Measurements from ENCODE around the gene ZNF25.
"Not testable (repeated sequence)": the region's sequence is repeated elsewhere in the genome, so short reads cannot be mapped to it uniquely, and the experiment has no call there.

Gene ZNF25

DNA sequence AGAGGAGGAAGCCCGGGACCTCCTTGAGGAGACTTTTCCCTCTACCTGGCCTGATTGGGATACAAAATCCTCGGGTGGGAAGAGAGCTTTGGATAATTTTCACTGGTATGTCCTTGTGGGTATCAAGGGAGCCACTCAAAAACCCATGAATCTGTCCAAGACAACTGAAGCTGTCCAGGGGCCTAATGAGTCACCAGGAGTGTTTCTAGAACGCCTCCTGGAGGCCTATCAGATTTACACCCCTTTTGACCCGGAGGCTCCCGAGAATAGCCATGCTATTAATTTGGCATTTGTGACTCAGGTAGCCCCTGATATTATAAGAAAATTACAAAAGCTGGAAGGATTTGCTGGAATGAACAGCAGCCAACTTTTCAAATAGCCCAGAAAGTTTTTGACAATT lies 38.6 kb downstream of the ZNF25 start:
- DNase-seq: no peak

DNA sequence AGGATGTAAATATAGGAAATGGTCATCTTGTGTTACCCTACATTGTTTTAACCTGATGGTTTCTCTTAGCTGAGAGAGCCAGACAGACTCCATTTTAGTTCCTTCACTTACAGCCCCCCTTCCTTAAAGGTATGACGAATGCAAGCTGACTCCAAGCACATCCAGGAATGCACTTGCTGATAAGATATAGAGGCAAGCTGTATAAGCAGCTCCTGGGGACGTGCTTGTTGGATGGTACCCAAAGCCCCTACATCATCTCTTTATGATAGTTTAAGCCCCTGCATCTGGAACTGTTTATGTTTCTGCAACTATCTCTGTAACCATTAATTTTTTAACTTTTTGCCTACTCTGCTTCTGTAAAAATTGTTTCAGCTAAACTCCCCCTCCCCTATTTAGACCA lies 41.7 kb downstream of the ZNF25 start:
- DNase-seq: no peak

DNA sequence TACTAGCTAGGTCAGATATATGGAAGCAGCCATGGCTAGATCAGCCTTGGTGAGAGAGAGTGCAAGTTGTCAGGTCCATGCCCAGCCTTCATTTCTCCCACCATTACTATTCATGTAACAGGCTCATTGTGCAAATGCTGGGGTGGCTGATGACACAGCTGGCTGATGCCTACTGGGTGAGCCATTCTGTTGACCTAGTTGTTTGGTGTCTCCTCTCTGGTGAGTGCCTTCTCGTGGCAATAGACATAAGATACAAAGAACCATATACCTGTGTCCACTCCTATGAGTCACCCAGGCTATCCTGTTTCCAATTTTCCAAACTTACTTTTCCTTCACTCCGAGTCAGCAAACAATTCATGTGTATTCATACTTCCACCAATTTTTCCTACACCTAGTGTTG lies 46.0 kb downstream of the ZNF25 start:
- no peak for DNase-seq

DNA sequence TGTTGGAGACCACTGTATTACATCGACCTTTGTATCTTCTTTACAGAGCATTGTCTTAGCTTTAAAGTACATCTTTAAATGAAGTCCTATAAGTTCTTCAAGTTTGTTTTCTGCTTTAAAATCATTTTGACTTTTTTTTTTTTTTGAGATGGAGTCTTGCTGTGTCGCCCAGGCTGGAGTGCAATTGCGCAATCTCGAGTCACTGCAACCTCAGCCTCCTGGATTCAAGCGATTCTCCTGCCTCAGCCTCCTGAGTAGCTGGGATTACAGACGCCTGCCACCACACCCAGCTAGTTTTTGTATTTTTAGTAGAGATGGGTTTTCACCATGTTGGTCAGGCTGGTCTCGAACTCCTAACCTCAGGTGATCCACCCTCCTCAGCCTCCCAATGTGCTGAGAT lies 68.3 kb downstream of the ZNF25 start:
- not testable (repeated sequence) for DNase-seq

DNA sequence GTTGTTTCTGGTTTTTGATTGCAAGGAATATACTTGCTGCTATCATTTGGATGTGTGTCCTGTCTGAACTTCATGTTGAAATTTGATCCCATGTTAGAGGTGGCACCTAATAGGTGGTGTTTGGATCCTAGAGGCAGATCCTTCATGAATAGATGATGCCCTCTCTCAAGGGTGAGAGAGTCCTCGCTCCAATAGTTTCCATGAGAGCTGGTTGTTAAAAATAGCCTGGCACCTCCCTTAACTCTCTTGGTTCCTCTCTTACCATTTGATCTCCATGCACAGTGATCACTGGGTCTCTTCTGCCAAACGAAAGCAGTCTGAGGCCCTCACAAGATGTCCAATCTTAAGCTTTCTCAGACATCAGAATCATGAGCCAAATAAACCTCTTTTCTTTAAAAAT lies 70.1 kb downstream of the ZNF25 start:
- DNase-seq: no peak

Measured in stimulated activated CD4-positive, alpha-beta T cell treated with anti-CD3 and anti-CD28 coated beads, Interleukin-1b, Interleukin-23, amount 100 ng/mL, for 48 hours (primary cell).